Hematopoietic multipotent progenitor cell treated with erythropoietin and hydrocortisone succinate and interleukin-3 and kit ligand, for 6 days (in vitro differentiated cells): ENCODE data around the gene HADHB.
A peak's percentile ranks its signal among the peaks of the same experiment; 100 is the strongest.
"Not testable (repeated sequence)": the region's sequence is repeated elsewhere in the genome, so short reads cannot be mapped to it uniquely, and the experiment has no call there.

ENCODE experiments used
- DNase-seq: peaks from one replicate; pipeline ENCODE4 v3.0.0-alpha.2; 2015

The HADHB gene

GRCh38 chr2:26298638-26299393, 54.1 kb downstream of the HADHB start:
- peak; percentile 70 for DNase-seq

- DNase-seq: peak; percentile 59
Measured at GRCh38 chr2:26299471-26300101, 54.8 kb downstream of the HADHB start.

DNA sequence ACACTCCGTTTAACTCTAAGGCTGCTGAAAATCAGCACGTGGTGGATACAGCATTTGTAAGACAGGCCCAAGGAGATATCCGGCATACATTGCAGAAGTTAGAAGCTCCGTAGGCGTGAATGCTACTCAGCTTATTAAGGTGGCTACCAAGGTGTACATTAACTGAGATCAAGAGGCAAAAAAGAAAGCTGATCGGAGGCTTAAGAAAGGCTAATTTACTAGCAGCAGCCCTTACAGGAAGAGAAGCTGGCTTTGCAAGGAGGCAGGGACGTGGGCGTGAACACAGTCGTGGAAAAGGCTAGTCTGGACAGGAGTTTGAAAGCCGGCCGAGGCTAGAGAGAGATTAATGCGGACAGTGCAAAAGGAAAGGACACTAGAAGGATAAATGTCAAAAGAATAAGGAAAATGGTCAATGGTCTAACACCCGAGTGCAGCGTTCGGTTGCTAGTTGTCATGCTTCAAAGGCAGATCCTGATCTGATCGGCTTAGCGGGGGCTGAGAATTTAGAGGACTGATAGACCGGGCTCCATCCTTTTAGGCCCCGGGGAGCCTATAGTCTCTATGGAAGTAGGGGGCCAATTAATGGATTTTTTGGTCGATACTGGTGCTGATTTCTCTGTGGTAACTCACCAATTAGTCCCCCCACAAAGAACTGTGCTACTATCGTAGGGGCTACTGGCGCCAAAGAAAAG, 55.6 kb downstream of the HADHB start:
- peak; percentile 31 for DNase-seq

DNA sequence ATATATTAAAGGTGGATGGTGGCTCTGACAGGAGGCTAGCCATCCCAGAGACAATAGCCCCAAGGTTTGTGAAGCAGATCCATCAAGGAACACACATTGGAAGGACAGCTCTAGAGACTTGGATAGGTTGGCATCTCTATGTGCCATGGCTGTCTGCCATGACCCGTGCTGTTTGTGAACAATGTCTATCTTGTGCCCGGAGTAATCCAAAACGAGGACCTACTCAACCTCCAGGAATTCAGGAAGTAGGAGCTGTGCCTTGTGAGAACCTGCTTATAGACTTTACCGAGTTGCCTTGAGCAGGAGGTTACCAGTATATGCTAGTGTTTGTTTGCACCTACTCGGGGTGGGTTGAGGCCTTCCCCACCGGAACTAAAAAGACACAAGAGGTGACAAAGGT, 58.1 kb downstream of the HADHB start:
- no peak for DNase-seq

DNA sequence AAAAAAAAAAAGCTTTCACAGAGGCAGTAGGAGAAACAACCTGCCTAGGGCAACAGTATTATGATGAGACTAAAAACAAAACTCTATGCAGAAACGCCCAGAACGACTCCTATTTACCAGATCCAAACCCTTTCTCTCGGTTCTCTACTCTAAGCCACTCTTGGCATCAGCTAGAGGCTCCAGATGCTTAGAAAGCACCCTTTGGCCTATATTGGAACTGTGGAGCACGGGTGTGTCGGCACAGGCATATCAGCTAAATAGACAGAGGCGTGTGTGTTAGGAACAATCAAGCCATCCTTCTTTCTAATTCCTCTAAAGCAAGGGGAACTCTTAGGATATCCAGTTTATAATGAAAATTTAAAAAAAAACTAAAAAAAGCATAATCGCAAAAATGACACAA, 60.4 kb downstream of the HADHB start:
- DNase-seq: not testable (repeated sequence)

- no peak for DNase-seq
Measured at GRCh38 chr2:26305540-26305939, 60.8 kb downstream of the HADHB start.

DNA sequence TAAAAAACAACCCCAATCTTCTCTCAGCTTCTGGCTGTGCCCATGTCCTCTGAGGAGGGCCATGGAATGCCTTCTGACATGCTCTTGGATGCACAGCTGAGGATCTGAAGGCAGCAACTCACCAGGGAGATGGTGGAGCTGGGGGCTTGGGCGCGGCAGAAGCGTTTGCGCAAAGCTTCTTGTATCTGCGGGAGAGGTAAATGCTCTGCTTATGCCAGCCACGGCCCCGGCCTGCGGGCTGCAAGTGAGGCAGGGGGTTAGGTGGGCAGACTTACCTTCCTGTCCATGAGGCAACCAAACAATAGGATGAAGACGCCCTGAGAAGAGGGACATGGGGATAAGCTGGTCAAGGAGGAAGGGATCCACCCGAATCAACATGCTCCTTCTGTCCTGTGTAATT, 65.2 kb downstream of the HADHB start:
- no peak for DNase-seq

DNA sequence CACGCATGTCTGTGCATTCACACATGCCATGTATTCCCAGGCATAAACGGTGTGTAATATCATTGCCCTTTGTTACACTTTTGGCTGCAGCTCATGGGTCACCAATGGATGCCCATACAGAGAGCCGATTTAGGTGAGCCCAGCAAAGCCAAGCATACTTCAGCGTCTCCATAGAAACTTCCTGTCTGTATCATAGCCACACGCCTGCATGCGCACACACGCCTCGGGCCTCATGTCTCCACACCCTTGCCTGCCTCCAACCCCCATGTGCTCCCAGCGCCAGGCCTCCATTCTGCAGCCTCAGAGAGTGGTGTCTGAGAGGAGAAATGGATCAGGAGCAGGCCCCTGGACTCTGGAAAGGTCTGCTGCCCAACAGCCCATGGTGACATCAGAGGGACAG, 67.7 kb downstream of the HADHB start:
- DNase-seq: no peak

- DNase-seq: no peak
Measured at GRCh38 chr2:26313446-26313845, 68.7 kb downstream of the HADHB start.

GRCh38 chr2:26314243-26314642, 69.5 kb downstream of the HADHB start:
- no peak for DNase-seq

- DNase-seq: peak; percentile 61
Measured at GRCh38 chr2:26316041-26316440, 71.3 kb downstream of the HADHB start.

DNA sequence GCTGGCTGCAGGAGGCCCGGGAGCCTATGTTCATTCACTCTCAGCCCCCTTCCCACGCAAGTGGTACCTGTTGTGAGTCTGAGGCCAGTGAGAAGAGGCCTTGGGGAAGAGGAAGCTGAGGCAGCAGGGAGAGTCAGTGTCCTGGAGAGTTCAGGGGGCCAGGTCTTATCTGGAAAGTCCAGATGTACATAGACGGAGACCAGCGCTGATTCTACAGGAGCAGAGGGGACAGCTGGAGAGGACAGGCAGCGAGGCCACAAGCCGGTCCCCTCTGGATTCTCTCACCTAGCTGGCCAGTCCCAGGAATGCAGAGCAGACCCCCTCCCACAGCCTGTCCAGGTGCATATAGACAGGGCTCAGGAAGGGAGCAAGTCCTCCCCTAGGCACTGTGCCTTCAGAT, 72.1 kb downstream of the HADHB start:
- DNase-seq: no peak

DNA sequence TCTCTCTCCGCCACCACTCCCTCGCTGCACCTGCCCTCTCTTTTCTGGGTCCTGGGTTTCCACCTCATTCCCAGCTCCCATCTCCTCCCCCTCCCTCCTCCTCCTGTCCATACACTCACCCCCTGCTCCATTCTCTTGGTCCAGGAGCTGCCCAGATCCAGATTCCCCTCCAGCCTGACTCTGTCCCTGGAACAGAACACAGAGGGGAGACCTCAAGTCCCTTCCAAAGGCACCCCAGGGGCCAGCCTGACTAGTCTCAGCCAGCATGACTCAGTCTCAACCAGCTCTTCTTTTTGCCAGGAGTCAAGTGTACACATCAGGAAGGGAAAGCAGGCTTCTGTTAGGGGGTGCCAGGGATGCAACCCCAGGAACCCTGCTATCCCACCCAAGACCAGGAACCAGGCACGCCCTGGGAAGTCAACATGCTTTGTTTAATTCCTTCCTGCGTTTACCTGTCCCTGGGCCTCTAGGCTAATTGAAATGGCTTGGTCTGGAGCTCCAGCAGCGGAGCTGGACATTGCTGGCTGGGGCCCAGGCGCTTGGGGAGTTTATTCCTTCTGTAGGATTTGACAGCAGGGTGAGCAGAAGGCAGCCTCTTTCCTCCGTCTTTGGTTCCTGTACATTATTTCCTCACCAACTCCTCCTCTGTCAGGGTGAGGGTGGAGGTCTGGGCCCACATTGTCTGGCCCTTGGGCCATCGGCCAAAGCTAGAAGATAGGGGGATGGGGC, 72.8 kb downstream of the HADHB start:
- DNase-seq: no peak

DNA sequence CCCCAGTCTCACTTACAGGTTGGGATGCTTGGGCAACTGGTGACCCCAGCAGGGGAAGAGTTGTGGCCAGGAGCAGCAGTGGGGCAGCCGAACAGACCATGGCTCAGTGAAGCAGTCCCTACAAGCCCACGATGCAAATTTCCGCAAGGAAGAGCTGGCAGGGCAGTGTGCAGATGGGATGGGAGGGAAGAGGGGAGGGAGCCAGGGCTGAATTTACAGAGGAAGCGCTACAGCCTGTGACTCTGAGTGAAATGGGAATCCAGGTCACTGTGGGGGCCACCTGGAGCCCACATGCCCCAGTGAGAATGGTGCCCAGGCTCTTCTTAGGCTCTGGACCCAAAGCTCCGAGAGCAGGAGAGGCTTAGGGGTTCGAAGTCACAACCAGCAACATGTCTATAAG, 74.2 kb downstream of the HADHB start:
- DNase-seq: no peak

DNA sequence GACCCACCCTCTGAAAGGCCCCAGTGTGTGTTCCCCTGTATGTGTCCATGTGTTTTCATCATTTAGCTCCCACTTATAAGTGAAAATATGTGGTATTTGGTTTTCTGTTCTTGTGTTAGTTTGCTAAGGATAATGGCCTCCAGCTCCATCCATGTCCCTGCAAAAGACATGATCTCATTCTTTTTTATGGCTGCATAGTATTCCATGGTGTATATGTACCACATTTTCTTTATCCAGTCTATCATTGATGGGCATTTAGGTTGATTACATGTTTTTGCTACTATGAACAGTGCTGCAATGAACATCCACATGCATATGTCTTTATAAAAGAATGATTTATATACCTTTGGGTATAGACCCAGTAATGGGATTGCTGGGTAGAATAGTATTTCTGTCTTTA, 79.7 kb downstream of the HADHB start:
- not testable (repeated sequence) for DNase-seq

- DNase-seq: peak; percentile 19
Measured at GRCh38 chr2:26324903-26325302, 80.2 kb downstream of the HADHB start.

GRCh38 chr2:26325851-26326250, 81.1 kb downstream of the HADHB start:
- DNase-seq: no peak

- DNase-seq: no peak
Measured at GRCh38 chr2:26326514-26326913, 81.8 kb downstream of the HADHB start.

DNA sequence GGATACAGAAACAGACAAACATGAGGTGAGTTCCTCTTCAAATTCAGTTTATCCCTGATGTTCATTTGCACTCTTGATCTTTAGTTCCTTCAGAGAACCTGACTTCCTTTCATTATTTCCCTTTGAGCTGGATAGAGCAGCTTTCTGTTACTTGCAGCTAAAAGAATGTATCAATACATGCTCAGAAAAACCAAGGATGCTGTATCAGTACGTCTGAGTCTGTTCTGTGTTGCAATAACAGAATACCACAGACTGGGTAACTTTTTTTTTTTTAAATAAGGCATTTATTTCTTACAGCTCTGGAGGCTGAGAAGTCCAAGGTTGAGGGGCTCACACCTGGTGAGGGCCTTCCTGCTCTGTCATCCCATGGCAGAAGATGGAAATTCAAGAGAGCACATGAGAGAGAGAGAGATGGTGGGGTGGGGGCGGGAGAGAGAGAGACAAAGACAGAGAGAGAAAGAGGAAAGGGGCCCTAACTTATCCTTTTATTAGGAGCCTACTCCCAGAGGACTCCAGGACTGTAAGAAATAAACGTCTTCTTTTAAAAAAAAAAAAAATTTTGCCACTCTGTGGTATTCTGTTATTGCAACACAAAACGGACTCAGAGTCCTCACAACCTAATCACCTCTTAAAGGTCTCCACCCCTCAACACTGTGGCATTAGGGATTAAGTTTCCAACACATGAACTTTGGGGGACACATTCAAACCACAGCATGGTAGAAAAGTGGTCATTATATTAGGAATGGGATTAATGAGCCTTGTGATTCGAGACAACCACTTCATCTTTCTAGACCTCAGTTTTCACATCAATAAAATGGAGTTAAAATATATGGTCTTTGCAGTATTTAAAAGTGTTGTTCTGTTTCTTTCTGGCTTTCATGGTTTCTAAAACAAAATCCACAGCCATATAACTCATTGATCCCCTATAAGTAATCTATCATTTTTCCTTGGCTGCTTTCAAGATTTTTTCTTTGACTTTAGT, 82.8 kb downstream of the HADHB start:
- peak; percentile 67 for DNase-seq

- DNase-seq: not testable (repeated sequence)
Measured at GRCh38 chr2:26329083-26329482, 84.3 kb downstream of the HADHB start.

GRCh38 chr2:26330114-26330549, 85.4 kb downstream of the HADHB start:
- peak; percentile 94 for DNase-seq

DNA sequence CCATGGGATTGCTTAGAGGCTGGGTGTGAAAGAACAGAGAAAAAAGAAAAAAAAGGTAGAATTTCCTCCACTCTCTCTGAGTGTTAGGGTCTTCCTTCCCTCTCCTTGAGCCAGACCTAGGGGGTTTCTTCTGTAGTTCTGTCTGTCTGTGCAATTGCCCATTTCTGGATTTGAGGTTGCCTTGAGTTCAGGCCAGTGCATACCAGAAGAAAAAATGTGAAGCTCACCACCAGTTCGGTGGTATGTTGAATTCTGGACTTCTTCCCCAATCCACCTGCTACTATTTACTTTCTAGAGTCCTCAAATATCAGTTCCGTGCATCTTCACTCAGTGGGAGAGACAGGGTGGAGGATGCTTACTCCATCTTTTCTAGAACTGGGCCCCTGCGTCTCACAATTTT, 85.9 kb downstream of the HADHB start:
- no peak for DNase-seq
